GM23248 (cell line): ENCODE results near the gene RNF145.

ENCODE experiments used
- EZH2 ChIP-seq: fragments of 200-600 bp; sonication (generic); IDR thresholded peaks from 2 replicates; pipeline ENCODE4 v1.6.1; 2018; ENCODE audit warnings: antibody characterized with exemption, mild to moderate bottlenecking; ENCODE audit not compliant: insufficient read depth, poor library complexity, severe bottlenecking
- EZH2phosphoT487 ChIP-seq: fragments of 200-600 bp; sonication (generic); IDR thresholded peaks from 2 replicates; pipeline ENCODE4 v1.6.1; 2018; ENCODE audit warnings: antibody characterized with exemption, moderate library complexity, mild to moderate bottlenecking, low read depth; ENCODE audit not compliant: insufficient read depth

GRCh38 chr5:159161361-159162214, 47.8 kb downstream of the RNF145 start:
- TF ChIP-seq EZH2 (no peak), EZH2phosphoT487 (no peak)
